ENCODE measurements around the gene NUTF2. TPM values are rescaled to one million over a fixed set of nuclear protein-coding genes. Genes with fewer than 3 reads are reported as not detected.
A peak's percentile ranks its signal among the peaks of the same experiment; 100 is the strongest.

NUTF2 gene
- total and polyA plus RNA-seq, 2 of the 8 experiments (the other 6 are each of a cell fraction or from before 2014, with no cell fraction given): 219 to 377 TPM

DNA sequence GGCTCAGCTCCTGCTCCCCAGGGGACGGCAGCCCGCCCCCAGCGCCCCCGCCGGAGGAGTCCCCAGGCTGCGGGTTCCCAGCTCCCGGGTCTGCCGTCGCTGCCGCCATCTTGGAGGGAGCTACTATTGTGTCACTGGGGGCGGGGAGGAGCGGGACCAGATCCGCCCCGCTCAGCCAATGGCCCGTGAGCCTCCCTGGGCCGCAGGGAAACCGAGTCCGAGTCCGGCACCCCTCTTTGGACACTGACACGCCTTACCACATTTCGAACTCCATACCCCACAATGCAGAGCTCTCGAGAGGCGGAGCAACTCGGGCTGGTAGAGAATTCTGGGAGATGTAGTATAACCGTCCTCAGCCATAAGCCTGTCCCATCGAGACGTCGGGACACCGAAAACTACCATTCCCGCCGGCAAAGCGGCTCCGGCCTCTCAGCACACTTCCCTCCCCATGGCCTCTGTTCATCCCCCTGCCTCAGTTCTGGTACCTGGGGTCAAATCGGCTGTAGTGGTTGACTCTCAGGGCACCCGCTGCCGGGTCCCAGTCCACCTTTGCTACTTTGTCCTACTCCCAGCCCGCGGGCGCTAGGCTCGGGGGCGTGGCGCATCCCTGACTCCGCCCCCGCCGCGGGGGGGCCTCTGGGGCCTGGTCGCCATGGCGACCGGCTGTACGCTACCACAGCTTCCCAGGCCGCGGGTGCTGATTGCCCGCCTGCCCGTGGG, 40.1 kb upstream of the NUTF2 start, which contains the start of the genes RANBP10 and TSNAXIP1 (continued):
- TF ChIP-seq RFX5 (IDR thresholded peaks at IDR 0.05; ENCODE audit: borderline replicate concordance, low read depth, low read length) (no peak), CTCF (IDR thresholded peaks at IDR 0.05; ENCODE audit: control extremely low read depth in 1 of 3, insufficient read depth in 1 of 3, low read depth in 1 of 3, low read length in 3 of 3) (no peak), YY1 (IDR thresholded peaks at IDR 0.05; ENCODE audit: low read depth, low read length) (peak; percentile 96), ATF2 (IDR thresholded peaks at IDR 0.05; ENCODE audit: low read length) (no peak), EZH2 (IDR thresholded peaks at IDR 0.05; ENCODE audit: low read depth, low read length, severe bottlenecking) (no peak), BRCA1 (IDR thresholded peaks at IDR 0.05; ENCODE audit: low read depth, low read length) (no peak), BCL11A (IDR thresholded peaks at IDR 0.05; ENCODE audit: low read depth in 2 of 2, low read length in 2 of 2) (no peak), CBX8 (IDR thresholded peaks at IDR 0.05; ENCODE audit: borderline replicate concordance, low read depth, low read length) (no peak), HDAC2 (IDR thresholded peaks at IDR 0.05; ENCODE audit: borderline replicate concordance in 1 of 2, low read depth in 2 of 2, low read length in 2 of 2) (no peak; a peak in 1 of 4 replicates), SIX5 (IDR thresholded peaks at IDR 0.05; ENCODE audit: low read depth, low read length) (peak; percentile 100), SUZ12 (IDR thresholded peaks at IDR 0.05; ENCODE audit: low read length) (no peak), POLR2AphosphoS5 (IDR thresholded peaks at IDR 0.05; ENCODE audit: low read depth, low read length) (peak; percentile 77), CEBPB (IDR thresholded peaks at IDR 0.05; ENCODE audit: low read depth, low read length) (0 out of 2 replicates have a peak, but pooled peaks have one; percentile 40), USF2 (IDR thresholded peaks at IDR 0.05; ENCODE audit: low read length) (no peak), NRF1 (IDR thresholded peaks at IDR 0.05; ENCODE audit: low read depth, low read length) (no peak), MAFK (IDR thresholded peaks at IDR 0.05; ENCODE audit: low read depth, low read length) (no peak), RBBP5 (IDR thresholded peaks at IDR 0.05; ENCODE audit: borderline replicate concordance, low read depth, low read length) (peak; percentile 97)
